SU-DHL-6 (cell line): ENCODE results near the gene PRDM15.

Source experiments
- H2AFZ ChIP-seq: fragments of 200-600 bp; sonication (generic); 2 replicates; pipeline ENCODE4 v1.6.1; 2014; ENCODE audit warnings: low read depth, mild to moderate bottlenecking, moderate library complexity, mixed read lengths, antibody characterized with exemption, low read length; ENCODE audit not compliant: severe bottlenecking
- H3F3A ChIP-seq: fragments of 200-600 bp; shearing (Covaris generic); 2 replicates; pipeline ENCODE4 v1.6.0; 2016; ENCODE audit warnings: antibody characterized with exemption, mild to moderate bottlenecking; ENCODE audit not compliant: insufficient read depth
- H3K27ac ChIP-seq: fragments of 200-600 bp; sonication (generic); 2 replicates; pipeline ENCODE4 v1.5.1; 2016; ENCODE audit warnings: low read depth, mild to moderate bottlenecking, low read length, moderate library complexity, mixed read lengths
- H3K27me3 ChIP-seq: fragments of 200-600 bp; sonication (generic), shearing (Covaris generic); 2 replicates; pipeline ENCODE4 v1.6.0; 2014; ENCODE audit warnings: mild to moderate bottlenecking, low read length
- H3K36me3 ChIP-seq: fragments of 200-600 bp; sonication (generic); 2 replicates; pipeline ENCODE4 v1.6.1; 2014; ENCODE audit warnings: mild to moderate bottlenecking, low read length, mixed read lengths
- H3K4me2 ChIP-seq: fragments of 300-600, 200-600 bp; shearing (Covaris generic), sonication (generic); 2 replicates; pipeline ENCODE4 v1.6.0; 2014; ENCODE audit warnings: low read length, low read depth, mild to moderate bottlenecking; ENCODE audit not compliant: poor library complexity, severe bottlenecking
- H3K4me3 ChIP-seq: fragments of 200-600 bp; sonication (generic); 2 replicates; pipeline ENCODE4 v1.5.1; 2014; ENCODE audit warnings: antibody characterized with exemption, low read length, mild to moderate bottlenecking, mixed read lengths; ENCODE audit not compliant: insufficient read depth, poor library complexity, severe bottlenecking
- H3K79me2 ChIP-seq: fragments of 200-600 bp; sonication (generic); 2 replicates; pipeline ENCODE4 v1.6.1; 2014; ENCODE audit warnings: mild to moderate bottlenecking, low read length, moderate library complexity; ENCODE audit not compliant: insufficient read depth
- H3K9ac ChIP-seq: fragments of 200-600 bp; sonication (generic); 2 replicates; pipeline ENCODE4 v1.7.0; 2014; ENCODE audit warnings: mild to moderate bottlenecking, low read length
- H3K9me2 ChIP-seq: fragments of 200-600 bp; sonication (generic); replicated peaks from 2 replicates; pipeline ENCODE4 v1.6.1; 2014; ENCODE audit warnings: low read length; ENCODE audit not compliant: insufficient read depth
- H3K9me3 ChIP-seq: fragments of 200-600 bp; sonication (generic); 2 replicates; pipeline ENCODE4 v1.6.1; 2014; ENCODE audit warnings: low read length, mixed read lengths; ENCODE audit not compliant: insufficient read depth
- H4K20me1 ChIP-seq: fragments of 200-600 bp; sonication (generic); 2 replicates; pipeline ENCODE4 v1.6.1; 2014; ENCODE audit warnings: low read depth, mild to moderate bottlenecking, antibody characterized with exemption, low read length, moderate library complexity, mixed read lengths
- EZH2phosphoT487 ChIP-seq: fragments of 200-600 bp; sonication (generic), shearing (Covaris generic); conservative IDR thresholded peaks from 2 replicates; pipeline ENCODE4 v1.6.1; 2018; ENCODE audit warnings: mild to moderate bottlenecking, antibody characterized with exemption, low read length, moderate library complexity, mixed read lengths
- TF ChIP-seq, protein P1 (sequence below): fragments of 200-600 bp; sonication (generic); IDR thresholded peaks from one replicate; pipeline ENCODE4 v1.5.1; 2017; ENCODE audit warnings: antibody characterized with exemption, mild to moderate bottlenecking, low read length, moderate library complexity; ENCODE audit not compliant: insufficient read depth, poor library complexity, severe bottlenecking

PRDM15 gene

GRCh38 chr21:41861987-41862386, 17.2 kb downstream of the PRDM15 start:
- no peaks in the 10 kb centered on the region; the same call in 1 of the 2 replicates for H3K36me3 ChIP-seq
- H3K9me2 ChIP-seq: no peaks in the 10 kb centered on the region
- H2AFZ ChIP-seq: no peak overlapping the region
- peaks cover 44% of the 10 kb centered on the region for H3K79me2 ChIP-seq
- TF ChIP-seq EZH2phosphoT487: no peak
- TF ChIP-seq, protein P1, sequence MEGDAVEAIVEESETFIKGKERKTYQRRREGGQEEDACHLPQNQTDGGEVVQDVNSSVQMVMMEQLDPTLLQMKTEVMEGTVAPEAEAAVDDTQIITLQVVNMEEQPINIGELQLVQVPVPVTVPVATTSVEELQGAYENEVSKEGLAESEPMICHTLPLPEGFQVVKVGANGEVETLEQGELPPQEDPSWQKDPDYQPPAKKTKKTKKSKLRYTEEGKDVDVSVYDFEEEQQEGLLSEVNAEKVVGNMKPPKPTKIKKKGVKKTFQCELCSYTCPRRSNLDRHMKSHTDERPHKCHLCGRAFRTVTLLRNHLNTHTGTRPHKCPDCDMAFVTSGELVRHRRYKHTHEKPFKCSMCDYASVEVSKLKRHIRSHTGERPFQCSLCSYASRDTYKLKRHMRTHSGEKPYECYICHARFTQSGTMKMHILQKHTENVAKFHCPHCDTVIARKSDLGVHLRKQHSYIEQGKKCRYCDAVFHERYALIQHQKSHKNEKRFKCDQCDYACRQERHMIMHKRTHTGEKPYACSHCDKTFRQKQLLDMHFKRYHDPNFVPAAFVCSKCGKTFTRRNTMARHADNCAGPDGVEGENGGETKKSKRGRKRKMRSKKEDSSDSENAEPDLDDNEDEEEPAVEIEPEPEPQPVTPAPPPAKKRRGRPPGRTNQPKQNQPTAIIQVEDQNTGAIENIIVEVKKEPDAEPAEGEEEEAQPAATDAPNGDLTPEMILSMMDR: no peak
- peak overlapping the region; percentile 51 for H3K4me3 ChIP-seq
- no peaks in the 10 kb centered on the region for H3K9me3 ChIP-seq
- peak overlapping the region; percentile 82 for H3K9ac ChIP-seq
- H4K20me1 ChIP-seq: no peaks in the 10 kb centered on the region
- H3K4me2 ChIP-seq: peak overlapping the region; percentile 95
- H3K27me3 ChIP-seq: no peaks in the 10 kb centered on the region
- peaks cover 63% of the 10 kb centered on the region for H3F3A ChIP-seq
- peak overlapping the region; percentile 97 for H3K27ac ChIP-seq

DNA sequence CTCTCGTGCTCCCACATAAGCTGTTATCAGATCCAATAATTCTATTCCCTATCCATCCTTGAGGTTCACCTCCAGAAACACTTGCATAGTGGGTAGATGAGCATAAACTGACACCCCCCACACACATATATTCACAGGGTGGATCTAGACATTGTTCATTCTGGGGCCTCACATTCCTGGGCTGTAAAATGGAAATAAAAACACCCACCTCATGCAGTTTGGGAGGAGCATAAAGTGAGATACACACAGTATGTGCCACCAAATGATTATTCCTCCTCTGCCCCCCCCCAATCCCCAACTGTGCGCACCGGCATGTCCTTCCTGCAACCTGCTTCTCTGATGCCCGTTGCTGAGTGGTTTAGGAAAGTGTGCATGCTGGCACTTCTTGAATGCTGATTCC, 17.9 kb downstream of the PRDM15 start:
- Histone ChIP-seq H3K9me3 (no peaks in the 10 kb centered on the region), H3K36me3 (peaks cover 1% of the 10 kb centered on the region; the same call in 1 of the 2 replicates), H3K9ac (peak overlapping the region; percentile 82), H3K4me2 (peak overlapping the region; percentile 95), H4K20me1 (no peaks in the 10 kb centered on the region), H3K27me3 (no peaks in the 10 kb centered on the region), H3K4me3 (peak overlapping the region; percentile 51), H3K27ac (peak overlapping the region; percentile 97), H3K79me2 (peaks cover 38% of the 10 kb centered on the region), H2AFZ (no peak overlapping the region), H3F3A (peaks cover 56% of the 10 kb centered on the region), H3K9me2 (no peaks in the 10 kb centered on the region)
- TF ChIP-seq, protein P1: no peak
- TF ChIP-seq EZH2phosphoT487: no peak

DNA sequence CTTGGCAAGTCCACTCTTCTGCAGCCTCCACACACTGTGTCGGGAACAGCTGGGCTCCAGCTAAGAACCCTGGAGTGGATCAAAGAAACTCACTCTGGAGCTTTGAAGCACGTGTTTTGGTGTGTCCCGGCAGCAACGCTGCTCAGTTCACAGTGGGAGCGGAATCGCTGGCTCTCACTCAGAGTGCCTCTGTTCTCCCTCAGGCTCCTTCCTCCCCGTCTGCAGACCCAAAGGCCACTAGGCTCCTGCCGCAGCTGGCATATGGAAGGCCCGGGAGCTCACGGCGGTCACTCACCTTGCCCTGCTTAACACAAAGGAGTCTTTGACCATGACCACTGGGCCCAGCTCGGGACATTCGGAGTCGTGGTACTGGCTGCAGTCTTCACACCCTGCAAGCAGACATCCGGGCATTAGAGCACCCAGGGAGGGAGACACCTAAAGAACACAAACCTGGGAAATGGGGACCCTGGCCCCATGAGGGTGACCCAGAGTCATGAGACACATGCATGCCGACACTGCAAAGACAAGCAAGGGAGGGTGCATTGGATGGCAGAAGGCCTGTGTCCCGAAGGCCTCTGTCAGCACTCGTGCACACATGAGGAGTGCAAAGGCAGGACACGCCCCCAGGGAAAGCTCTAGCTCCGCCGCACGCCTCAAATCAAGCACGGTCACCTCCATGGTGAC, 19.7 kb downstream of the PRDM15 start:
- Histone ChIP-seq H4K20me1 (no peaks in the 10 kb centered on the region), H3K36me3 (peaks cover 2% of the 10 kb centered on the region; the same call in 1 of the 2 replicates), H3K9me2 (no peaks in the 10 kb centered on the region), H3K4me3 (no peak overlapping the region), H3F3A (peaks cover 38% of the 10 kb centered on the region), H2AFZ (no peak overlapping the region), H3K9me3 (no peaks in the 10 kb centered on the region), H3K4me2 (no peak overlapping the region), H3K79me2 (peaks cover 25% of the 10 kb centered on the region), H3K27me3 (no peaks in the 10 kb centered on the region), H3K27ac (no peak overlapping the region), H3K9ac (no peak overlapping the region)
- TF ChIP-seq EZH2phosphoT487: no peak
- TF ChIP-seq, protein P1: no peak
